Left lung (tissue), 10 donors: ENCODE data around the gene SYCE3. TPM values are rescaled to one million over a fixed set of nuclear protein-coding genes. Genes with fewer than 3 reads are reported as not detected.

Experiments
- ATAC-seq: fragments of 200-7000 bp; cut with Tn5 transposase; one replicate; pipeline ENCODE4 v1.9.1; 2020; ENCODE audit warnings: moderate library complexity
- DNase-seq, 4 donors: peaks; one replicate each; pipeline ENCODE4 v3.0.0-alpha.2; 2013 to 2020
- H3K27ac ChIP-seq, 2 donors: fragments of 200-600 bp; sonication (generic) in 1 of 2; one replicate each; pipeline versions ENCODE4 v1.5.0 to v1.8.0; 2020 to 2021
- H3K27me3 ChIP-seq, 2 donors: fragments of 200-600 bp; sonication (generic) in 1 of 2; one replicate each; pipeline versions ENCODE4 v1.5.0 to v1.8.0; 2020 to 2021
- H3K36me3 ChIP-seq, 2 donors: fragments of 200-600 bp; sonication (generic) in 1 of 2; one replicate each; pipeline versions ENCODE4 v1.5.0 to v1.8.0; 2020 to 2021
- H3K4me1 ChIP-seq, 2 donors: fragments of 200-600 bp; one replicate each; pipeline ENCODE4 v1.8.0; 2021
- H3K4me3 ChIP-seq, 2 donors: fragments of 200-600 bp; sonication (generic) in 1 of 2; one replicate each; pipeline versions ENCODE4 v1.5.0 to v1.8.0; 2020 to 2021; ENCODE audit warnings: mild to moderate bottlenecking in 1 of 2
- H3K9me3 ChIP-seq, 2 donors: fragments of 200-600 bp; sonication (generic) in 1 of 2; one replicate each; pipeline versions ENCODE4 v1.5.0 to v1.8.0; 2020 to 2021
- CTCF ChIP-seq, 2 donors: fragments of 200-600 bp; sonication (generic) in 1 of 2; IDR thresholded peaks; one replicate each; pipeline versions ENCODE4 v1.5.0 to v1.8.0; 2021; ENCODE audit warnings: antibody characterized with exemption in 2 of 2
- intact Hi-C, 2 donors: fragments of 100-400 bp; cut with DNase I; formaldehyde crosslinking; loops; one replicate each; pipeline versions ENCODE4 v1.11.2 to v1.14.2; 2022
- polyA plus RNA-seq, 6 donors: library from polyadenylated mRNA; unstranded; fragments of 120-200 nt; gene quantifications; one replicate each; pipeline ENCODE4 v1.2.1, GENCODE V29; 2013; ENCODE audit not compliant: insufficient read length in 6 of 6
- total RNA-seq, 2 donors: library from RNA; stranded (reverse); fragmentation: NEBNext Ultra II Directional; extraction: Animal tissue kit (Norgen Biotek cat#: 25700); gene quantifications; one replicate each; pipeline ENCODE4 v1.2.1, GENCODE V29; 2021
- donor health status: DM: no; HTN: yes; CAD: no.
- donor health status: DM: no; HTN: no; CAD: no.

Gene SYCE3
- total and polyA plus RNA-seq, 8 donors = not detected

- intact Hi-C loops = no loop called here
- ATAC-seq (peak; percentile 29), DNase-seq (peak in 2 of 4 donors; percentile 78 to 94)
- peaks cover 0 to 20% of the 10 kb centered on the region in 2 donors for H3K36me3 ChIP-seq
- no peak for TF ChIP-seq CTCF (IDR thresholded peaks at IDR 0.05)
- peak overlapping the region; percentile 99 for H3K27ac ChIP-seq
- H3K27me3 ChIP-seq = no peaks in the 10 kb centered on the region
- peak overlapping the region; percentile 71 to 85 for H3K4me3 ChIP-seq
- H3K4me1 ChIP-seq = peaks cover 6 to 75% of the 10 kb centered on the region in 2 donors
- H3K9me3 ChIP-seq = no peaks in the 10 kb centered on the region
Observed at GRCh38 chr22:50531546-50531961, 31.2 kb downstream of the SYCE3 start.

- Histone ChIP-seq H3K4me1 (peaks cover 6 to 71% of the 10 kb centered on the region in 2 donors), H3K36me3 (peaks cover 0 to 20% of the 10 kb centered on the region in 2 donors), H3K27me3 (no peaks in the 10 kb centered on the region), H3K4me3 (peak overlapping the region; percentile 71 to 85), H3K27ac (peak overlapping the region; percentile 99), H3K9me3 (no peaks in the 10 kb centered on the region)
- intact Hi-C loops = no loop called here
- peak; percentile 54 to 99 (median 91) for DNase-seq
- no peak for TF ChIP-seq CTCF (IDR thresholded peaks at IDR 0.05)
- peak; percentile 57 for ATAC-seq
Observed at GRCh38 chr22:50530877-50531545, 31.7 kb downstream of the SYCE3 start.

GRCh38 chr22:50530580-50530876, 32.2 kb downstream of the SYCE3 start:
- no peaks in the 10 kb centered on the region for H3K27me3 ChIP-seq
- peak overlapping the region; percentile 71 to 85 for H3K4me3 ChIP-seq
- H3K9me3 ChIP-seq = no peaks in the 10 kb centered on the region
- DNase-seq = no peak
- peaks cover 0 to 20% of the 10 kb centered on the region in 2 donors for H3K36me3 ChIP-seq
- peaks cover 6 to 66% of the 10 kb centered on the region in 2 donors for H3K4me1 ChIP-seq
- intact Hi-C loops = no loop called here
- peak overlapping the region; percentile 99 for H3K27ac ChIP-seq
- TF ChIP-seq CTCF (IDR thresholded peaks at IDR 0.05) = no peak
- peak; percentile 0 for ATAC-seq

- TF ChIP-seq CTCF (IDR thresholded peaks at IDR 0.05) = no peak
- Histone ChIP-seq H3K36me3 (peaks cover 0 to 20% of the 10 kb centered on the region in 2 donors), H3K9me3 (no peaks in the 10 kb centered on the region), H3K27me3 (no peaks in the 10 kb centered on the region), H3K4me3 (peak within 1 kb of the TSS; percentile 71 to 85), H3K4me1 (peaks cover 6 to 63% of the 10 kb centered on the region in 2 donors), H3K27ac (peak within 1 kb of the TSS; percentile 99)
- ATAC-seq (peak; percentile 42), DNase-seq (peak; percentile 39 to 97 (median 84))
- intact Hi-C loops = no loop called here
Observed at GRCh38 chr22:50529897-50530579, 32.7 kb downstream of the SYCE3 start, which contains the start of gene TYMP. Gene TYMP, minus strand, starts transcription at chr22:50530012. Its CDS starts 303 bp downstream, at chr22:50529709.

- Histone ChIP-seq H3K27ac (peak overlapping the region; percentile 99), H3K36me3 (peaks cover 0 to 20% of the 10 kb centered on the region in 2 donors), H3K4me1 (peaks cover 12 to 63% of the 10 kb centered on the region in 2 donors), H3K9me3 (no peaks in the 10 kb centered on the region), H3K4me3 (peak overlapping the region; percentile 71 to 85), H3K27me3 (no peaks in the 10 kb centered on the region)
- TF ChIP-seq CTCF (IDR thresholded peaks at IDR 0.05) = no peak
- DNase-seq (no peak), ATAC-seq (no peak)
- intact Hi-C loops = no loop called here
Observed at GRCh38 chr22:50529416-50529896, 33.3 kb downstream of the SYCE3 start.
